GM19372 (cell line): ENCODE results near the gene HUS1.
"Not testable (repeated sequence)": the region's sequence is repeated elsewhere in the genome, so short reads cannot be mapped to it uniquely, and the experiment has no call there.

ENCODE experiments used
- ATAC-seq: cut with Tn5 transposase; IDR thresholded peaks from one replicate; pipeline ENCODE4 v1.9.1; 2021; ENCODE audit warnings: mild to moderate bottlenecking, low read depth, moderate library complexity; ENCODE audit not compliant: unreplicated experiment

Gene HUS1

GRCh38 chr7:47979145-47979831, at the start of gene HUS1:
HUS1 (minus strand) TSS chr7:47979615; CDS start chr7:47979519, 96 bp downstream.
- ATAC-seq: peak; percentile 99

GRCh38 chr7:48028938-48029337, 49.5 kb upstream of the HUS1 start, which contains the start of gene SUN3:
SUN3 (minus strand) TSS chr7:48029107; CDS start chr7:48028938, 169 bp downstream.
- ATAC-seq: no peak

- ATAC-seq: no peak
These were observed 46.2 kb upstream of the HUS1 start for GRCh38 chr7:48025624-48026023.

GRCh38 chr7:48017674-48018073, 38.3 kb upstream of the HUS1 start:
- ATAC-seq: no peak

- ATAC-seq: no peak
These were observed 37.2 kb upstream of the HUS1 start for GRCh38 chr7:48016641-48017040.

GRCh38 chr7:48011951-48012350, 32.5 kb upstream of the HUS1 start:
- no peak for ATAC-seq

GRCh38 chr7:48011323-48011722, 31.9 kb upstream of the HUS1 start:
- no peak for ATAC-seq

- ATAC-seq: no peak
These were observed 30.5 kb upstream of the HUS1 start for GRCh38 chr7:48009954-48010353.

GRCh38 chr7:48009257-48009656, 29.8 kb upstream of the HUS1 start:
- ATAC-seq: no peak

GRCh38 chr7:48006866-48007265, 27.5 kb upstream of the HUS1 start:
- no peak for ATAC-seq

GRCh38 chr7:48004638-48005037, 25.2 kb upstream of the HUS1 start:
- ATAC-seq: no peak

GRCh38 chr7:48004032-48004431, 24.6 kb upstream of the HUS1 start:
- no peak for ATAC-seq

GRCh38 chr7:48000164-48000563, 20.7 kb upstream of the HUS1 start:
- not testable (repeated sequence) for ATAC-seq

GRCh38 chr7:47999413-47999812, 20.0 kb upstream of the HUS1 start:
- ATAC-seq: no peak

GRCh38 chr7:47992446-47992845, 13.0 kb upstream of the HUS1 start:
- ATAC-seq: no peak

- peak; percentile 100 for ATAC-seq
These were observed 12.4 kb upstream of the HUS1 start for GRCh38 chr7:47991741-47992311.

- no peak for ATAC-seq
These were observed 11.9 kb upstream of the HUS1 start for GRCh38 chr7:47991270-47991669.

- no peak for ATAC-seq
These were observed 11.2 kb upstream of the HUS1 start for GRCh38 chr7:47990592-47990991.

- not testable (repeated sequence) for ATAC-seq
These were observed 10.4 kb upstream of the HUS1 start for GRCh38 chr7:47989607-47990400.

GRCh38 chr7:47988496-47989386, 9.3 kb upstream of the HUS1 start:
- no peak for ATAC-seq
